ENCODE data around the gene MLLT3.

Gene MLLT3

DNA sequence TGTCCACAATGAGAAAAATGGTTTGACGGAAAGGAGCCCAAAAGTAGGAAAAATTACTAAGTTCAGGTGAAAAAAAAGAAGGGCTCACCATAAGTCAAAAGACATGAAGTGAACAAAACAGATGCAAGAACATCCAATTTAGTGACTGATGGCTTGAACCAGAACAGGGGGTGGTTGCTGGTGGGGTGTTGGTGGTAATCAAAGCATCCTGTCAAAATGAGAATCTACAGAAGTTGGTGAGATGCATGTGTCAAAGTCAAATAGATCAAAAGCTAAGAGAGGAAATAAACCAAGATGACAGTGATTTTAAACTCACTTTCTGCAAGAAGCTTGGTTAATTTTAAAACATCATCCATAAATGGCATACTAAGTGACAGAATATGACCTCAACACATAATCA is 117.4 kb downstream of the MLLT3 start:
- no CpG with 5 or more reads among the region's 1 CpG for WGBS (ENCODE audit: insufficient coverage, insufficient read length)
- no peak overlapping the region for H3K4me3 ChIP-seq (ENCODE audit: low read length)
- no peak for DNase-seq (ENCODE audit: low read depth, low spot score)
- no peaks in the 10 kb centered on the region for H3K27me3 ChIP-seq (ENCODE audit: control insufficient read depth, insufficient read depth, low read length)
- H3K36me3 ChIP-seq (ENCODE audit: control insufficient read depth, insufficient read depth, low read length), result no peaks in the 10 kb centered on the region
- H3K9me3 ChIP-seq (ENCODE audit: control insufficient read depth, insufficient read depth, low read length), result no peaks in the 10 kb centered on the region
- no peaks in the 10 kb centered on the region for H3K4me1 ChIP-seq (ENCODE audit: control insufficient read depth, insufficient read depth, low read length)
- H3K27ac ChIP-seq (ENCODE audit: low read length), result no peak overlapping the region

GRCh38 chr9:20500101-20500500 is 122.2 kb downstream of the MLLT3 start:
- H3K27ac ChIP-seq (ENCODE audit: low read length), result no peak overlapping the region
- no peak for DNase-seq (ENCODE audit: low read depth, low spot score)
- WGBS (ENCODE audit: insufficient coverage, insufficient read length), result no CpG with 5 or more reads among the region's 2 CpGs

DNA sequence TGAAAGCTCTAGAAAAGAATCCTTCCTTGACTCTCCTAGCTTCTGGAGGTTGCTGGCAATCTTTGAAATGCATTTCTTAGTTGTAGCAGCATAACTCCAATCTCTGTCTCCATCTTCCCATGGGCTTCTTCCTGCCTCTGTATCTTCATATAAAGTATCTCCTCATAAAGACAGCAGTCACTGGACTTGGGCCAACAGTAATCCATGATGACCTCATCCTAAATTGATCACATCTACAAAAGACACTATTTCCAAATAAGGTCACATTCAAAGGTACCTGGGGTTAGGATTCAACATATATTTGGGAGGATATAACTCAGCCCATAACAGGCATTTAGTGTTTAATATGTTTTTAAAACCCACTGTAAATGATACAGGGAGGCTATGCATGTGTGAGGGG is 123.3 kb downstream of the MLLT3 start:
- H3K4me1 ChIP-seq (ENCODE audit: control insufficient read depth, insufficient read depth, low read length), result no peaks in the 10 kb centered on the region
- H3K27ac ChIP-seq (ENCODE audit: low read length), result no peak overlapping the region
- H3K9me3 ChIP-seq (ENCODE audit: control insufficient read depth, insufficient read depth, low read length), result no peaks in the 10 kb centered on the region
- H3K27me3 ChIP-seq (ENCODE audit: control insufficient read depth, insufficient read depth, low read length), result no peaks in the 10 kb centered on the region
- no peaks in the 10 kb centered on the region for H3K36me3 ChIP-seq (ENCODE audit: control insufficient read depth, insufficient read depth, low read length)
- H3K4me3 ChIP-seq (ENCODE audit: low read length), result no peak overlapping the region
- DNase-seq (ENCODE audit: low read depth, low spot score), result no peak

More at GRCh38 chr9:20500101-20500500, 122.2 kb downstream of the MLLT3 start:
- H3K9me3 ChIP-seq (ENCODE audit: control insufficient read depth, insufficient read depth, low read length), result no peaks in the 10 kb centered on the region
- H3K4me3 ChIP-seq (ENCODE audit: low read length), result no peak overlapping the region
- H3K27me3 ChIP-seq (ENCODE audit: control insufficient read depth, insufficient read depth, low read length), result no peaks in the 10 kb centered on the region
- no peaks in the 10 kb centered on the region for H3K4me1 ChIP-seq (ENCODE audit: control insufficient read depth, insufficient read depth, low read length)
- H3K36me3 ChIP-seq (ENCODE audit: control insufficient read depth, insufficient read depth, low read length), result no peaks in the 10 kb centered on the region

DNA sequence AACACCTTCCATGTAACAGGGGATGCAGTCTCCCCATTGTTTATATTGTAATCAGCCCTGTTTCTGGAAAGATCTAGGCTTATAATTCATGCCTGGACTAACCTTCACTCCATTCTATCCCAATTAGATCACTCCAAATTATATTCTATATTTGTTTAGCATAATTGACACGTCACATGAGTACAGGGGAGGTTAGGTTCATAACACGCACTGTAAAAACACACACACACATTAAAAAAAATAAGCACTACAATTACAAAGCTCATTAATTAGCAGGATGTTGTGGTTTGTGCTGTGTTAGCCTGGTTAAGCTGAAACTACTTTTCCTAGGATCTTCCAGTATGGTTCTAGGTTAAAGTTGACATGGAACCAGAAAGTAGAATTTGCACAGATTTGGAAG is 126.0 kb downstream of the MLLT3 start:
- Histone ChIP-seq H3K27me3 (ENCODE audit: control insufficient read depth, insufficient read depth, low read length) (no peaks in the 10 kb centered on the region), H3K9me3 (ENCODE audit: control insufficient read depth, insufficient read depth, low read length) (no peaks in the 10 kb centered on the region), H3K27ac (ENCODE audit: low read length) (no peak overlapping the region), H3K4me1 (ENCODE audit: control insufficient read depth, insufficient read depth, low read length) (no peaks in the 10 kb centered on the region), H3K4me3 (ENCODE audit: low read length) (no peak overlapping the region), H3K36me3 (ENCODE audit: control insufficient read depth, insufficient read depth, low read length) (no peaks in the 10 kb centered on the region)
- no CpG with 5 or more reads among the region's 2 CpGs for WGBS (ENCODE audit: insufficient coverage, insufficient read length)
- no peak for DNase-seq (ENCODE audit: low read depth, low spot score)

GRCh38 chr9:20495098-20495497 is 127.2 kb downstream of the MLLT3 start:
- Histone ChIP-seq H3K27ac (ENCODE audit: low read length) (no peak overlapping the region), H3K9me3 (ENCODE audit: control insufficient read depth, insufficient read depth, low read length) (no peaks in the 10 kb centered on the region), H3K4me3 (ENCODE audit: low read length) (no peak overlapping the region), H3K27me3 (ENCODE audit: control insufficient read depth, insufficient read depth, low read length) (no peaks in the 10 kb centered on the region), H3K4me1 (ENCODE audit: control insufficient read depth, insufficient read depth, low read length) (peaks cover 2% of the 10 kb centered on the region), H3K36me3 (ENCODE audit: control insufficient read depth, insufficient read depth, low read length) (no peaks in the 10 kb centered on the region)
- no peak for DNase-seq (ENCODE audit: low read depth, low spot score)
- WGBS (ENCODE audit: insufficient coverage, insufficient read length), result no CpG with 5 or more reads among the region's 3 CpGs

DNA sequence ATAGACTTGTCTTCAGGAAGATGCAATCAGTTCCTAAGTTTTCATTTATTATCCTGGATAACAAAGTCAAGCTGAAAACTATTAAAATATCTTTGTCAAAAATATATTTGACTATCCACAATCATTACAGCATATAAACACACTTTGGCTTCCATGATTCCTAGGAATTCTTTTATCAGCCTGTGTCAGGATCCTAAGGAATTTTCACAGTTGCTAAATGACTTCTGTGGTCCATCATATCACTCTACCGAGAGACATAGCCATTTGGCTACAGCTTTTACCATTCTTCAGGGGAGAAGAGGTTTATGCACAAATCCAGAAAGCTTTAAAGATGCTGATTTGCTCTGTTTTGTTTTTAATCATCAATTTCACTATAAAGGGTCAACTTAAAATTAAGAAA is 128.3 kb downstream of the MLLT3 start:
- no peak for DNase-seq (ENCODE audit: low read depth, low spot score)
- WGBS (ENCODE audit: insufficient coverage, insufficient read length), result no CpG with 5 or more reads among the region's 1 CpG

DNA sequence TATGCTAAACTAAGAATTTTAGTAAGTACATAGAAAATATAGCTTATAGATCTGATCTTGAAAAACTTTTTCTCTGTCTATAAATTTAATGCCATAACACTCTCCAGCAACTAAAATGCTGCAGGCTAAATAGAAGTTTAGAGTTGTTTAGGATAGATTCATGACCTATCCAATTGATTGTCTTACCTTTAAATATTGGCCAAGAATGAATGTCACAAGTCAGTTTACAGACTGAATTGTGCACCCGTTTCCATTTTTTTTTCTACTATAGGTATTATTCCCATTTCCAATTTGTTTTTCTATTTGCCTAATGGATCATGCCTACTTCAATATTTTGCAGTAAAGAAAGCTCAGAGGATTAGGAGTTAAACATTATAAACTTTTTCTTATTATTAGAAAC is 129.5 kb downstream of the MLLT3 start:
- H3K27me3 ChIP-seq (ENCODE audit: control insufficient read depth, insufficient read depth, low read length), result no peaks in the 10 kb centered on the region
- WGBS (ENCODE audit: insufficient coverage, insufficient read length), result no CpG with 5 or more reads among the region's 1 CpG
- no peak for DNase-seq (ENCODE audit: low read depth, low spot score)
- no peaks in the 10 kb centered on the region for H3K9me3 ChIP-seq (ENCODE audit: control insufficient read depth, insufficient read depth, low read length)
- no peaks in the 10 kb centered on the region for H3K36me3 ChIP-seq (ENCODE audit: control insufficient read depth, insufficient read depth, low read length)
- no peak overlapping the region for H3K4me3 ChIP-seq (ENCODE audit: low read length)
- H3K4me1 ChIP-seq (ENCODE audit: control insufficient read depth, insufficient read depth, low read length), result peaks cover 2% of the 10 kb centered on the region
- no peak overlapping the region for H3K27ac ChIP-seq (ENCODE audit: low read length)

More for the DNA sequence above, 128.3 kb downstream of the MLLT3 start:
- no peaks in the 10 kb centered on the region for H3K27me3 ChIP-seq (ENCODE audit: control insufficient read depth, insufficient read depth, low read length)
- peaks cover 2% of the 10 kb centered on the region for H3K4me1 ChIP-seq (ENCODE audit: control insufficient read depth, insufficient read depth, low read length)
- no peaks in the 10 kb centered on the region for H3K9me3 ChIP-seq (ENCODE audit: control insufficient read depth, insufficient read depth, low read length)
- H3K36me3 ChIP-seq (ENCODE audit: control insufficient read depth, insufficient read depth, low read length), result no peaks in the 10 kb centered on the region
- no peak overlapping the region for H3K4me3 ChIP-seq (ENCODE audit: low read length)
- no peak overlapping the region for H3K27ac ChIP-seq (ENCODE audit: low read length)

- H3K9me3 ChIP-seq (ENCODE audit: control insufficient read depth, insufficient read depth, low read length), result no peaks in the 10 kb centered on the region
- no peaks in the 10 kb centered on the region for H3K27me3 ChIP-seq (ENCODE audit: control insufficient read depth, insufficient read depth, low read length)
- no CpG with 5 or more reads among the region's 1 CpG for WGBS (ENCODE audit: insufficient coverage, insufficient read length)
- H3K36me3 ChIP-seq (ENCODE audit: control insufficient read depth, insufficient read depth, low read length), result no peaks in the 10 kb centered on the region
- no peak overlapping the region for H3K27ac ChIP-seq (ENCODE audit: low read length)
- peaks cover 2% of the 10 kb centered on the region for H3K4me1 ChIP-seq (ENCODE audit: control insufficient read depth, insufficient read depth, low read length)
- DNase-seq (ENCODE audit: low read depth, low spot score), result no peak
- H3K4me3 ChIP-seq (ENCODE audit: low read length), result no peak overlapping the region
Measured at GRCh38 chr9:20491612-20492011, 130.7 kb downstream of the MLLT3 start.

DNA sequence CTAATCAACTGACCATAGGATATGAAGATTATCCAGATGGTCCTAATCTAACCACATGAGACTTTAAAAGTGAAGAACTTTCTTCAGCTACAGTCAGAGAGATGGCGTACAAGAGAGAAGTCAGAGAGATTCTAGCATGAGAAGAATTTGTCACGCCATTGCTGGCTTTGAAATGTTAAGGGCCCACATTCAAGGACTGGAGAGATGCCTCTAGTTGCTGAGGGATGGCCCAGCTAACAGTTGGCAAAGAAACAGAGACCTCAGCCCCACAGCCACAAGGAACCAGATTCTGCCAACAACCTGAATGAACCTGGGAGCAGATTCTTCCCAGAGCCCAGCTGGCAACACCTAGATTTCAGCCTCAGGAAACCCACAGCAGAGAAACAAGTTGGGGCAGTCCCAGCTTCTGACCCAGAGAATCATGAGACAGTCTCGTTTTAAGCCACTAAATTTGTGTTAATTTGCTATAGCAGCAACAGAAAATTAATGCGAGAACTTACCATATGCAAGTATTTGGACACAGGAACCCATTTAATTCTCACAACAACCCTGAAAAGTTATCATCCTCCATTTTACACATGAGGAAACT is 132.0 kb downstream of the MLLT3 start:
- Histone ChIP-seq H3K27ac (ENCODE audit: low read length) (no peak overlapping the region), H3K4me1 (ENCODE audit: control insufficient read depth, insufficient read depth, low read length) (peaks cover 2% of the 10 kb centered on the region), H3K27me3 (ENCODE audit: control insufficient read depth, insufficient read depth, low read length) (no peaks in the 10 kb centered on the region), H3K4me3 (ENCODE audit: low read length) (no peak overlapping the region), H3K36me3 (ENCODE audit: control insufficient read depth, insufficient read depth, low read length) (no peaks in the 10 kb centered on the region), H3K9me3 (ENCODE audit: control insufficient read depth, insufficient read depth, low read length) (no peaks in the 10 kb centered on the region)
- DNase-seq (ENCODE audit: low read depth, low spot score), result no peak
- WGBS (ENCODE audit: insufficient coverage, insufficient read length), result no CpG with 5 or more reads among the region's 4 CpGs

- no peak overlapping the region for H3K27ac ChIP-seq (ENCODE audit: low read length)
- DNase-seq (ENCODE audit: low read depth, low spot score), result no peak
- no peaks in the 10 kb centered on the region for H3K36me3 ChIP-seq (ENCODE audit: control insufficient read depth, insufficient read depth, low read length)
- H3K27me3 ChIP-seq (ENCODE audit: control insufficient read depth, insufficient read depth, low read length), result no peaks in the 10 kb centered on the region
- WGBS (ENCODE audit: insufficient coverage, insufficient read length), result no CpG with 5 or more reads among the region's 1 CpG
- no peak overlapping the region for H3K4me3 ChIP-seq (ENCODE audit: low read length)
- H3K4me1 ChIP-seq (ENCODE audit: control insufficient read depth, insufficient read depth, low read length), result peaks cover 2% of the 10 kb centered on the region
- H3K9me3 ChIP-seq (ENCODE audit: control insufficient read depth, insufficient read depth, low read length), result no peaks in the 10 kb centered on the region
Measured at GRCh38 chr9:20488691-20489090, 133.6 kb downstream of the MLLT3 start.

- Histone ChIP-seq H3K4me3 (ENCODE audit: low read length) (no peak overlapping the region), H3K36me3 (ENCODE audit: control insufficient read depth, insufficient read depth, low read length) (no peaks in the 10 kb centered on the region), H3K4me1 (ENCODE audit: control insufficient read depth, insufficient read depth, low read length) (peaks cover 2% of the 10 kb centered on the region), H3K27ac (ENCODE audit: low read length) (no peak overlapping the region), H3K27me3 (ENCODE audit: control insufficient read depth, insufficient read depth, low read length) (no peaks in the 10 kb centered on the region), H3K9me3 (ENCODE audit: control insufficient read depth, insufficient read depth, low read length) (no peaks in the 10 kb centered on the region)
- WGBS (ENCODE audit: insufficient coverage, insufficient read length), result no CpG with 5 or more reads among the region's 4 CpGs
- DNase-seq (ENCODE audit: low read depth, low spot score), result no peak
Measured at GRCh38 chr9:20486552-20486951, 135.7 kb downstream of the MLLT3 start.

Measured in iPS DF 6.9 (cell line).